PC-9 (cell line): ENCODE data around the gene ZNF23. TPM values are rescaled to one million over a fixed set of nuclear protein-coding genes. Genes with fewer than 3 reads are reported as not detected.

Experiments
- BruUV-seq: library from RNA; stranded (reverse); fragments of 400-500 nt; replicated peaks from 2 replicates; lab custom pipeline; 2021; lab: Mats Ljungman, UMichigan
- CTCF ChIA-PET: fragments of 300-600 bp; sonication (Branson Sonifier 250); formaldehyde crosslinking; loops from one replicate; lab custom pipeline; 2022; ENCODE audit warnings: antibody characterized with exemption; lab: Charles Lee
- POLR2A ChIA-PET: fragments of 300-600 bp; sonication (Branson Sonifier 250); formaldehyde crosslinking; loops from one replicate; lab custom pipeline; 2022; ENCODE audit warnings: antibody characterized with exemption; ENCODE audit not compliant: unreplicated experiment; lab: Charles Lee
- DNase-seq, 2 experiments: peaks; one replicate each; pipeline versions ENCODE4 v3.0.0 to v3.0.0-alpha.2; 2015 to 2022; ENCODE audit warnings: mixed read lengths in 1 of 2
- H2AFZ ChIP-seq: fragments of 200-600 bp; sonication (generic); 2 replicates; pipeline ENCODE4 v1.8.1; 2017; ENCODE audit warnings: antibody characterized with exemption
- H3F3A ChIP-seq: fragments of 200-600 bp; sonication (generic); 2 replicates; pipeline ENCODE4 v1.8.1; 2017; ENCODE audit warnings: antibody characterized with exemption, mild to moderate bottlenecking, low read depth; ENCODE audit not compliant: insufficient read depth
- H3K27ac ChIP-seq: fragments of 200-600 bp; sonication (generic); 2 replicates; pipeline ENCODE4 v1.6.1; 2016; ENCODE audit warnings: mixed run types
- H3K27me3 ChIP-seq: fragments of 200-600 bp; sonication (generic); 2 replicates; pipeline ENCODE4 v1.6.1; 2016; ENCODE audit warnings: low read depth, mixed run types; ENCODE audit not compliant: insufficient read depth
- H3K36me3 ChIP-seq: fragments of 200-600 bp; sonication (generic); 2 replicates; pipeline ENCODE4 v1.6.1; 2016; ENCODE audit warnings: low read depth, mixed run types
- H3K4me1 ChIP-seq: fragments of 200-600 bp; sonication (generic); replicated peaks from 2 replicates; pipeline ENCODE4 v1.6.1; 2016; ENCODE audit warnings: mixed run types; ENCODE audit not compliant: insufficient read depth
- H3K4me2 ChIP-seq: fragments of 200-600 bp; sonication (generic); 2 replicates; pipeline ENCODE4 v1.6.1; 2017; ENCODE audit warnings: mixed run types
- H3K4me3 ChIP-seq: fragments of 200-600 bp; sonication (generic); 2 replicates; pipeline ENCODE4 v1.6.1; 2016; ENCODE audit warnings: mixed run types
- H3K79me2 ChIP-seq: fragments of 200-600 bp; sonication (generic); 2 replicates; pipeline ENCODE4 v1.6.1; 2017; ENCODE audit warnings: low read depth, mixed run types
- H3K9me2 ChIP-seq: fragments of 200-600 bp; sonication (generic); 2 replicates; pipeline ENCODE4 v1.8.1; 2017; ENCODE audit warnings: mild to moderate bottlenecking; ENCODE audit not compliant: insufficient read depth
- H3K9me3 ChIP-seq: fragments of 200-600 bp; sonication (generic); 2 replicates; pipeline ENCODE4 v1.8.1; 2016; ENCODE audit warnings: low read depth; ENCODE audit not compliant: insufficient read depth
- H4K20me1 ChIP-seq: fragments of 200-600 bp; sonication (generic); 2 replicates; pipeline ENCODE4 v1.8.1; 2017; ENCODE audit not compliant: insufficient read depth
- CTCF ChIP-seq: fragments of 200-600 bp; sonication (generic); conservative IDR thresholded peaks from 2 replicates; pipeline ENCODE4 v1.6.1; 2017; ENCODE audit warnings: mixed run types, antibody characterized with exemption, mild to moderate bottlenecking, moderate library complexity
- EZH2 ChIP-seq: fragments of 200-600 bp; sonication (generic); IDR thresholded peaks from 2 replicates; pipeline ENCODE4 v1.8.0; 2017; ENCODE audit warnings: antibody characterized with exemption, low read depth
- intact Hi-C: fragments of 100-400 bp; cut with micrococcal nuclease; formaldehyde crosslinking; loops from one replicate; pipeline ENCODE4 v1.10.0; 2022; ENCODE audit not compliant: unreplicated experiment
- total RNA-seq: library from RNA; stranded (reverse); gene quantifications from 2 replicates; pipeline ENCODE4 v1.2.3, GENCODE V29; 2021

ZNF23 gene
- total RNA-seq, 1 experiment from 2014 or later = 6.9 TPM

- Histone ChIP-seq H3K27me3 (no peaks in the 10 kb centered on the region), H2AFZ (no peak overlapping the region), H3K4me1 (no peaks in the 10 kb centered on the region), H3K4me3 (no peak overlapping the region), H3K4me2 (no peak overlapping the region), H3K36me3 (no peaks in the 10 kb centered on the region), H3F3A (no peaks in the 10 kb centered on the region), H4K20me1 (0 out of 2 replicates have a peak, but pooled peaks cover 3% of the 10 kb centered on the region), H3K27ac (no peak overlapping the region), H3K79me2 (no peaks in the 10 kb centered on the region), H3K9me2 (no peaks in the 10 kb centered on the region), H3K9me3 (no peaks in the 10 kb centered on the region)
- POLR2A ChIA-PET = no interaction called here
- TF ChIP-seq EZH2 (no peak), CTCF (no peak)
- intact Hi-C loops = no loop called here
- CTCF ChIA-PET = no interaction called here
- BruUV-seq = no TSS peak
- DNase-seq = peak in 1 of 2 experiments; percentile 12
Observed at GRCh38 chr16:71467810-71468209, 5.8 kb upstream of the ZNF23 start.

DNA sequence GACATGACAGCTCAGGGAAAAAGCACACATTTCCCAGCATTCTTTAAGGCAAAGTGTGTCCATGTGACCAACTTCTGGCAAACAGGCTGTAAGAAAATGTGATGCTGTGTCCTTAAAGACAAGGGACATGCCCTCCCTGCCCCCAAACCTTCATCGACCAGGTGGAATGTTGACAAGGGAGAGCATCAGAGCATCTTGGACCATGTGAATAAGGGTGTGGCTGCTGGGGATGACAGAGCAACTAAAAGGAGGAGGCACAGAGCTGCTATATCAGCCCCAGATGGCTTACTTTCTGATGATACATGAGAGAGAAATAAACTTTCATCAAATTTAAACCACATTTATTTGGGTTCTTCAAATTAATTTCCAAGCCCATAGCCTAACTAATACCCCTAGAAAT, 2.2 kb upstream of the ZNF23 start:
- no peak overlapping the region for H3K4me3 ChIP-seq
- H3K4me2 ChIP-seq = no peak overlapping the region
- H3K9me2 ChIP-seq = no peaks in the 10 kb centered on the region
- CTCF ChIA-PET = no interaction called here
- no peaks in the 10 kb centered on the region for H3F3A ChIP-seq
- H3K27me3 ChIP-seq = no peaks in the 10 kb centered on the region
- POLR2A ChIA-PET = no interaction called here
- DNase-seq = no peak
- no peak overlapping the region for H3K27ac ChIP-seq
- H4K20me1 ChIP-seq = no peaks in the 10 kb centered on the region
- H3K4me1 ChIP-seq = peaks cover 16% of the 10 kb centered on the region
- no peaks in the 10 kb centered on the region for H3K9me3 ChIP-seq
- no TSS peak for BruUV-seq
- no peaks in the 10 kb centered on the region for H3K36me3 ChIP-seq
- intact Hi-C loops = no loop called here
- H3K79me2 ChIP-seq = peaks cover 18% of the 10 kb centered on the region
- no peak overlapping the region for H2AFZ ChIP-seq
- no peak for TF ChIP-seq CTCF

DNA sequence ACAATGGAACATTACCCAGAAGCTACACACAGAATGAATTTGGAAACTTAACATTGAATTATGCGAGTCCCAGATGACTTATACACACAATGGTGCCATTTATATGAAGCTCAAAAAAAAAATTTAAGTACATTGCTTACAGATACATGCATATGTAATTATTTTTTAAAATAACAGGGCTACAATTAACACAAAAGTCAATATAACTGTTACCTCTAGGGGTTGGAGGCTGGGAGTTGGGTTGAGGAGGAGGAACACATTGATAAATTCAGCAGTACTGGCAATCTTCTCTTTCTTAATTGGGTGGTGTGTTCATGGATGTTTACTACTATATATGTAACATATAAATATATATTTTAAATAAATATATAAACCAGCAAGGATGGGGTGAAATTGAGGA, 1.1 kb downstream of the ZNF23 start:
- Histone ChIP-seq H3K36me3 (no peaks in the 10 kb centered on the region), H3K27me3 (no peaks in the 10 kb centered on the region), H3K4me2 (peak overlapping the region; percentile 93), H3K4me1 (peaks cover 16% of the 10 kb centered on the region), H2AFZ (no peak overlapping the region), H3K79me2 (peaks cover 18% of the 10 kb centered on the region), H3K9me3 (no peaks in the 10 kb centered on the region), H3K4me3 (peak overlapping the region; percentile 97; the same call in 1 of the 2 replicates), H3K27ac (no peak overlapping the region), H4K20me1 (no peaks in the 10 kb centered on the region), H3K9me2 (no peaks in the 10 kb centered on the region), H3F3A (no peaks in the 10 kb centered on the region)
- POLR2A ChIA-PET = no interaction called here
- intact Hi-C loops = no loop called here
- TF ChIP-seq EZH2 (no peak), CTCF (no peak)
- no peak for DNase-seq
- CTCF ChIA-PET = interaction anchor here (0.6 kb wide), 1 partner anchor 105 kb away, joined by 4 read pairs; no protein-coding TSS in a partner anchor
- no TSS peak for BruUV-seq
